ENCODE data around the gene COL1A1.

The COL1A1 gene

GRCh38 chr17:50238601-50239280 is 37.3 kb upstream of the COL1A1 start:
- Histone ChIP-seq H3K4me2 (ENCODE audit: low read depth, low read length) (no peak overlapping the region), H3K36me3 (replicated peaks; ENCODE audit: insufficient read depth, low read length) (no peaks in the 10 kb centered on the region), H3K79me2 (ENCODE audit: low read length) (no peaks in the 10 kb centered on the region), H3K9ac (ENCODE audit: low read length) (no peak overlapping the region), H4K20me1 (ENCODE audit: insufficient read depth, low read length) (no peaks in the 10 kb centered on the region), H2AFZ (ENCODE audit: low read length) (no peak overlapping the region), H3K4me1 (ENCODE audit: low read length) (no peaks in the 10 kb centered on the region), H3K9me2 (replicated peaks; ENCODE audit: insufficient read depth, low read length) (no peaks in the 10 kb centered on the region), H3K4me3 (ENCODE audit: low read length) (no peak overlapping the region), H3K27me3 (replicated peaks; ENCODE audit: insufficient read depth, low read length) (peaks cover 12% of the 10 kb centered on the region; the same call in 1 of the 2 replicates), H3K27ac (ENCODE audit: low read length) (no peak overlapping the region), H3F3A (ENCODE audit: insufficient read depth, low read length) (no peaks in the 10 kb centered on the region), H3K9me3 (replicated peaks; ENCODE audit: insufficient read depth, low read length) (no peaks in the 10 kb centered on the region)
- no peak for TF ChIP-seq EZH2phosphoT487 (IDR thresholded peaks at IDR 0.05; ENCODE audit: low read length)
- DNase-seq: no peak

- DNase-seq: no peak
- Histone ChIP-seq H3K4me1 (ENCODE audit: low read length) (no peaks in the 10 kb centered on the region), H3K9me2 (replicated peaks; ENCODE audit: insufficient read depth, low read length) (no peaks in the 10 kb centered on the region), H3K27ac (ENCODE audit: low read length) (no peak overlapping the region), H2AFZ (ENCODE audit: low read length) (no peak overlapping the region), H3K27me3 (replicated peaks; ENCODE audit: insufficient read depth, low read length) (peaks cover 12% of the 10 kb centered on the region; the same call in 1 of the 2 replicates), H3K79me2 (ENCODE audit: low read length) (no peaks in the 10 kb centered on the region), H3K9ac (ENCODE audit: low read length) (no peak overlapping the region), H3K36me3 (replicated peaks; ENCODE audit: insufficient read depth, low read length) (no peaks in the 10 kb centered on the region), H3K4me2 (ENCODE audit: low read depth, low read length) (no peak overlapping the region), H3F3A (ENCODE audit: insufficient read depth, low read length) (no peaks in the 10 kb centered on the region), H3K9me3 (replicated peaks; ENCODE audit: insufficient read depth, low read length) (no peaks in the 10 kb centered on the region), H4K20me1 (ENCODE audit: insufficient read depth, low read length) (no peaks in the 10 kb centered on the region), H3K4me3 (ENCODE audit: low read length) (no peak overlapping the region)
- no peak for TF ChIP-seq EZH2phosphoT487 (IDR thresholded peaks at IDR 0.05; ENCODE audit: low read length)
- TF ChIP-seq EZH2 (optimal IDR thresholded peaks at IDR 0.05; ENCODE audit: low read depth, low read length): no peak
- no peak for TF ChIP-seq CTCF (IDR thresholded peaks at IDR 0.05; ENCODE audit: low read length)
Measured at GRCh38 chr17:50237901-50238300, 36.5 kb upstream of the COL1A1 start.

GRCh38 chr17:50234581-50234980 is 33.1 kb upstream of the COL1A1 start:
- Histone ChIP-seq H2AFZ (ENCODE audit: low read length) (no peak overlapping the region), H3K4me2 (ENCODE audit: low read depth, low read length) (no peak overlapping the region), H3K4me1 (ENCODE audit: low read length) (no peaks in the 10 kb centered on the region), H3K4me3 (ENCODE audit: low read length) (no peak overlapping the region), H3K9me2 (replicated peaks; ENCODE audit: insufficient read depth, low read length) (no peaks in the 10 kb centered on the region), H3K27me3 (replicated peaks; ENCODE audit: insufficient read depth, low read length) (peaks cover 15% of the 10 kb centered on the region; the same call in 1 of the 2 replicates), H3K9ac (ENCODE audit: low read length) (no peak overlapping the region), H3K27ac (ENCODE audit: low read length) (no peak overlapping the region), H3F3A (ENCODE audit: insufficient read depth, low read length) (no peaks in the 10 kb centered on the region), H4K20me1 (ENCODE audit: insufficient read depth, low read length) (no peaks in the 10 kb centered on the region), H3K79me2 (ENCODE audit: low read length) (no peaks in the 10 kb centered on the region), H3K36me3 (replicated peaks; ENCODE audit: insufficient read depth, low read length) (no peaks in the 10 kb centered on the region), H3K9me3 (replicated peaks; ENCODE audit: insufficient read depth, low read length) (no peaks in the 10 kb centered on the region)
- TF ChIP-seq CTCF (IDR thresholded peaks at IDR 0.05; ENCODE audit: low read length): no peak
- no peak for TF ChIP-seq EZH2phosphoT487 (IDR thresholded peaks at IDR 0.05; ENCODE audit: low read length)
- no peak for TF ChIP-seq EZH2 (optimal IDR thresholded peaks at IDR 0.05; ENCODE audit: low read depth, low read length)
- no peak for DNase-seq

DNA sequence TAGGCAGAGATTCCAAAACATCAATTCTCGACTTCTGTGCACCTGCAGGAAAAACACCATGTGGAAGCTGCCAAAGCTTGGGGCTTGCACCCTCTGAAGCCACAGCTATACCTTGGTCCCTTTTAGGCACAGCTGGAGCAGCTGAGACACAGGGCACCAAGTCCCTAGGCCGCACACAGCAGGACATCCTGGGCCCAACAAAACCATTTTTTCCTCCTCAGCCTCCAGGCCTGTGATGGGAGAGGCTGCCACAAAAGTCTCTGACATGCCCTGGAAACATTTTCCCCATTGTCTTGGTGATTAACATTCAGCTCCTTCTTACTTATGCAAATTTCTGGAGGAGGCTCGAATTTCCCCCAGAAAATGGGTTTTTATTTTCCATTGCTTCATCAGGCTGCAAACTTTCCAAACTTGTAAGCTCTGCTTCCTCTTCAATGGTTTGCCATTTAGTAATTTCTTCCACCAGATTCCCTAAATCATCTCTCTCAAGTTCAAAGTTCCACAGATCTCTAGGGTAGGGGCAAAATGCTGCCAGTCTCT is 24.3 kb upstream of the COL1A1 start:
- H3K4me2 ChIP-seq (ENCODE audit: low read depth, low read length): no peak overlapping the region
- no peak overlapping the region for H3K9ac ChIP-seq (ENCODE audit: low read length)
- H2AFZ ChIP-seq (ENCODE audit: low read length): no peak overlapping the region
- TF ChIP-seq EZH2phosphoT487 (IDR thresholded peaks at IDR 0.05; ENCODE audit: low read length) (no peak), CTCF (IDR thresholded peaks at IDR 0.05; ENCODE audit: low read length) (no peak), EZH2 (optimal IDR thresholded peaks at IDR 0.05; ENCODE audit: low read depth, low read length) (no peak)
- no peaks in the 10 kb centered on the region for H3K36me3 ChIP-seq (replicated peaks; ENCODE audit: insufficient read depth, low read length)
- H3K79me2 ChIP-seq (ENCODE audit: low read length): no peaks in the 10 kb centered on the region
- no peak overlapping the region for H3K27ac ChIP-seq (ENCODE audit: low read length)
- no peaks in the 10 kb centered on the region for H3F3A ChIP-seq (ENCODE audit: insufficient read depth, low read length)
- H3K4me1 ChIP-seq (ENCODE audit: low read length): peaks cover 7% of the 10 kb centered on the region; the same call in 1 of the 2 replicates
- no peaks in the 10 kb centered on the region for H3K9me2 ChIP-seq (replicated peaks; ENCODE audit: insufficient read depth, low read length)
- DNase-seq: no peak
- H4K20me1 ChIP-seq (ENCODE audit: insufficient read depth, low read length): no peaks in the 10 kb centered on the region
- no peaks in the 10 kb centered on the region for H3K9me3 ChIP-seq (replicated peaks; ENCODE audit: insufficient read depth, low read length)
- H3K4me3 ChIP-seq (ENCODE audit: low read length): no peak overlapping the region
- H3K27me3 ChIP-seq (replicated peaks; ENCODE audit: insufficient read depth, low read length): 0 out of 2 replicates have a peak, but pooled peaks cover 8% of the 10 kb centered on the region
